ENCODE results near the gene SLC6A8.
"Not testable (repeated sequence)": the region's sequence is repeated elsewhere in the genome, so short reads cannot be mapped to it uniquely, and the experiment has no call there.

The SLC6A8 gene

DNA sequence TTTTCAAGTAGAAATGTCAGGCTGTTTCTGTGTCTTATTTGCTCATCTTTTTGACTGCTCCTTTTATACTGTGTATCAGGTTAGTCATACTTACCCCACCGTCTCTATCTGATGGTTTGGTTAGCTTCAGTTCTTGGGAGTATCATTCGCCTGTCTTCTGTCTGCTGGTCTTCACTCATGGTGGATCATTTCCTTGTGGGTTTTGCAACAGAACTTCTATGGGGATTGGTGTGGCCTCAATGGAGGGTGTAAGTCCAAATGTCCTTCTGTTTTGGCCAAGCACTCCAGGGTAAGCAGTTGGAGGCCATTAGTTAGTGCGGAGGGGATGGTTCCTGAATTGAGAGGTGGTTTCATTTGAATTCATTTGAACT lies 44.1 kb downstream of the SLC6A8 start:
- DNase-seq (ENCODE audit: low read depth) = no peak

DNA sequence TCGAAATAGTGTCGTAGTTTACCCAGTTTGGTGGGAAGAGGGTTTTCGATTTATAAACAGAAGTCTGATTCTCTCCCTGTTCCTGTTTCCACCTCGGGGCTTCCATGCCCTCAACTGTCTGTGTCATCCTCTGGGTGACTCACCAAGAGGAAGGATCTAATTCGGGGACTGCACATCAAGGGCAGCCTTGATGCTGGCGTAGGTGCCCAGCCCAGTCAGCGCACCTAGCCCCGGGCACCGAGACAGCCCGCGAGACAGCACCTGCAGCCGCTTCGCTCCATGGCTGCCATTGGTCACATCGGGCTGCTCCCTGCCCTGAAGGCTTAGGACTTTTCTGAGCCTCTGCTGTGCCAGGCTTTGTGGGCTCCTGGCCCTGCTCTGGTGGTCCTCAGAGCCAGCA lies 44.7 kb downstream of the SLC6A8 start:
- no peak for DNase-seq (ENCODE audit: low read depth)

DNA sequence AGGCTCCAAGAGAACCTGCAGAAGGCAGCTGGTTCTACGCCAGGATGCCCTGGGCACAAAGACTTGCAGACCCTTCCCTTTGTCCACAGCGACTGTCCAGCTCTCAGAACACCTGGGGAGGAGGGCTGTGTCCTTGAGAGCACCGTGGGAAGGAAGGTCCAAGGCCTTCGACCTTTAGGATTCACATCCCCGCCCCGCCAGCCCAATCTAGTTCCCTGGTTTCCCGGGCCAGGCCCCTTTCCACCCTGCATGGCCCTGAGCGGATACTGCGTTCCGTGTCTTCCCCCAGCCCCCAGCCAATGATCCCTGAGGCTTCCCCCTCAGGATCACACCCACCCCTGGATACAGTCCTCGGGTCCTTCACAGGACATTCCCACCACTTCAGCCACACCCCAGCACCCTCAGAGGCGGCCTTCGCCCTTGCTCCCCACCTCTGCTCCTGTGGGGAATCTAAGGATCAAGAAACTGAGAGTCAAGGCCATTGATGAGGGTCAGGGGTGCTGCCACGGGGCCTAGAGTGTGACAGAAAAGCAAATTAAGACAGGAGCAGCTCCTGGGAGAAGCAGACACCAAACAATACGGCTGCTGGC lies 46.0 kb downstream of the SLC6A8 start:
- no peak for DNase-seq (ENCODE audit: low read depth)

DNA sequence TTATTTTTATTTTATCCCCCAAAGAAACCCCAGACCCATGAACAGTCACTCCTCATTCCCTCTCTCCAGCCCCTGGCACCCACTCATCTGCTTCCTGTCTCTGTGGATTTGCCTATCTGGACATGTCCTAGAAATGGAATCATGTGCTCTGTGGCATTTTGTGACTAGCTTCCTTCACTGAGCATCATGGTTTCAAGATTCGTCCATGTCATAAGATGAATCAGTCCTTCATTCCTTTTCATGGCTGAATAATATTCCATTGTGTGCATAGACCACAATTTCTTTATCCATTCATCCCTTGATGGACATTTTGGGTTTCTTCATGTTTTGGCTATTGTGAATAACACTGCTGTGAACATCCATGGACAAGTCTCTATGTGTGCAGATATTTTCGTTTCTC lies 47.1 kb downstream of the SLC6A8 start:
- no peak for DNase-seq (ENCODE audit: low read depth)

DNA sequence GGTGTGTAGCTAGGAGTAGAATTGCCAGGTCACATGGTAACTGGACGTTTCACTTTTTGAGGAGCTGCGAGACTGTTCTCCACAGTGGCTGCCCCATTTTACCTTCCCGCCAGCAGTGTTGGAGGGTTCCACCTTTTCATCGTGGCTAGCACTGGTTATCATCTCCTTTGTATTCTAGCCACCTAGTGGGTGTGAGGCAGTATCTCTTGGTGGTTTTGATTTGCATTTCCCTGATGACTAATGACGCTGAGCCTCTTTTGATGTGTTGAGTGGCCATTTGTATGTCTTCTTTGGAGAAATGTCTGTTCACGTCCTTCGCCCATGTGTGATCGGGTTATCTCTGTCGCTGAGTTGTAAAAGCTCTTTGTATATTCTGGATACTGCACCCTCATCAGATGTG lies 47.5 kb downstream of the SLC6A8 start:
- DNase-seq (ENCODE audit: low read depth) = no peak

DNA sequence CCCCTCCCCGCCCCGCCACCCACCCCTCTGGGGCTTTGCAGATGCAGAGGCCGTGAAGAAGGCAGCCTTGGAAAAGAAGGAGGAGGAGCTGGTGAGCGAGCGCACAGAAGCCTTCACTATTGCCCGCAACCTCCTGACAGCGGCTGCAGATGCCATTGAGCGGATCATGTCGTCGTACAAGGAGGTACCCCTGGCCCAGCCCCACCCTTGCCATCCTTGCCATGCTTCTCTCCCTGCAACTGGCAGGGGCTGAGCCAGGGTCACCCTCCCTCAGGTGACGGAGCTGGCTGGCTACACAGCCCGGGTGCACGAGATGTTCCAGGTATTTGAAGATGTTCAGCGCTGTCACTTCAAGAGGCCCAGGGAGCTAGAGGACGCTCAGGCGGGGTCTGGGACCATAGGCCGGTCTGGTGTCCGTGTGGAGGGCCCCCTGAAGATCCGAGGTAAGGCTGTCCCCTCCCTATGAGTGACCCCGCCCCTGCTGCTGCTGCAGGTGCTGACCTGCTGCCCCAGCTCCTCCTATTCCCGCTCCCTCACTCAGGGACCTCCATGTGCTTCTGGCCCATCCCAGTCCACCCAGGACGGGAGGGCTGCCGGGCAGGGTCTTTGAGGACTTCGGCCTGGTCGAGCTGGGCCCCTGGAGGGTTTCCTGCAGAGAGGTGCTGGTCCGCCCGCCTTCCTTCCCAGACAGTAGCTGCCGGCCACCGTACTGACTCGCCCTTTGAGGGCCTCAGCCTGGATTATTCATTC lies 48.5 kb downstream of the SLC6A8 start:
- no peak for DNase-seq (ENCODE audit: low read depth)

DNA sequence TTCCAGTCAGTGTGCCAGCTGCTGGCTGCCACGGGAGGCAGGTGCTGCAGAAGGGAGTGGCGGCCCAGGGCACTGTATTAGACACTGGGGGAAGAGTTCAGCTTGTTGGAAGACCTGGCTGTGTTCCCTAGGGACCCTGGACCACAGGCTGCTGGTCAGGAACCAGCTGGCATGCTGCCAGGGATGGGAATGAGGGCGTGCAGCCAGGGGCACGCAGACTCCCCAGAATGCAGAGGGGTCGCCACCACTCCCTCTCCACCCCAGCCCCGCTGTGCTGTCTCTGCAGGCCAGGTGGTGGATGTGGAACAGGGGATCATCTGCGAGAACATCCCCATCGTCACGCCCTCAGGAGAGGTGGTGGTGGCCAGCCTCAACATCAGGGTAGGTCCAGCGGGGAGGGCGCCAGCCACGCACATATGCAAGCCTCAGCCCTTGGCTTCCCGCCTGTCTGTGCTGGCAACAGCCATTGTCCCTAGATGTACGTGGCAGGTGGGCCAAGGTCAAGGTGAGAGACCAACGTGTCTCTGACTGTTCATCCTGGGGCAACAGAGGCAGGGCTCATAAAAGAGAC lies 49.2 kb downstream of the SLC6A8 start:
- no peak for DNase-seq (ENCODE audit: low read depth)

DNA sequence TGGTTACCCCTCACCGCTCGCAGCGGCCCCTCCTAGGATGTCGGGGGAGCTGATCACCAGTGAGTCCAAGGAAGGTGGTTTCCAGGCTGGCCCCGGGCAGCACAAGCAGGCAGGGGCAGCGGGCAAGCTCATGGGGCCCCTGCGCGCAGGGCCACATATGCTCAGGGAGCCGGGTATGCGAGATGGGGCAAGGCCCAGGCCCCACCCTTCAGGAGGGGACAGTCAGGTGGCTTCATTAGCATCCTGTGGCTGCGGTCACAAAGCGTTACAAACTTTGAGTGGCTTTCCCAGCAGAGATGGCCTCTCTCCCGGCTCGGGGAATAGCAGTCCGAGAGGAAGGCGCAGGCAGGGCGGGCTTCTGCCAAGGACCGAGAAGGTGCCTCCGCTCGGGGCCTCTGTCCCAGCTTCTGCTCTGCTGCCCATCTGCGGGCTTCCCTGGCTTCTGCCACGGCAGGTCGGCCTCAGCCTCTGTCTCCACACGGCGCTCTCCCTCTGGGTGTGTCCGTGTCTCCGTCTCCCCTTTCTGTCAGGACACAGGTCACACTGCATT lies 50.4 kb downstream of the SLC6A8 start:
- no peak for DNase-seq (ENCODE audit: low read depth)

DNA sequence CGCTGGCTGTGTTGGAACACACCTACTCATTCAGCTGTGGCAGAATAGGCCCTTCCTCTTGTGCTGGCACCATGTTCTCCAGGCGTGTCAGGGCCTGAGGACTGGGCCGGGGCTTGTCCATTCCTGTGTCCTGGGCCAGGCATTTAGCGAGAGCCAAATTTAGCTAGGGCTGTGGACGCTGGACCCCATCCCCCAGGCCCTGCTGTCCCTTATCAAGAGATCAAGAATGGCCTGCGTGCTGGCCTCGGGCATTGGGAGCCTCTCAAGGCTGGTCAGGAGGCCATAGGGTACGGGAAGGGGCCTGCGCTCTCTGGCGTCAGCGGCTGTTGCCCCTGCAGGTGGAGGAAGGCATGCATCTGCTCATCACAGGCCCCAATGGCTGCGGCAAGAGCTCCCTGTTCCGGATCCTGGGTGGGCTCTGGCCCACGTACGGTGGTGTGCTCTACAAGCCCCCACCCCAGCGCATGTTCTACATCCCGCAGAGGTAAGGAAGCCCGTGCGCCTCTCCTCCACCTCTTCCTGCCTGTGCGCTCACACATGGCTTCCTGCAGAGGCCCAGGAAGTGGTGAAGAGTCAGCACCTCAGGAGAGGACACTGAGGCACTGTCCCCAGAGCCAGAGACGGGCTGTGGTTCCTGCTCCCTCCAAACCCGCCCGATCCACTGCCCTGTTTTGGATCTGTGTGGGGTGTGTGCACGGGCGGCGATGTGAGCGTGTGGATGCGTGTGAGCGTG lies 52.2 kb downstream of the SLC6A8 start:
- no peak for DNase-seq (ENCODE audit: low read depth)

DNA sequence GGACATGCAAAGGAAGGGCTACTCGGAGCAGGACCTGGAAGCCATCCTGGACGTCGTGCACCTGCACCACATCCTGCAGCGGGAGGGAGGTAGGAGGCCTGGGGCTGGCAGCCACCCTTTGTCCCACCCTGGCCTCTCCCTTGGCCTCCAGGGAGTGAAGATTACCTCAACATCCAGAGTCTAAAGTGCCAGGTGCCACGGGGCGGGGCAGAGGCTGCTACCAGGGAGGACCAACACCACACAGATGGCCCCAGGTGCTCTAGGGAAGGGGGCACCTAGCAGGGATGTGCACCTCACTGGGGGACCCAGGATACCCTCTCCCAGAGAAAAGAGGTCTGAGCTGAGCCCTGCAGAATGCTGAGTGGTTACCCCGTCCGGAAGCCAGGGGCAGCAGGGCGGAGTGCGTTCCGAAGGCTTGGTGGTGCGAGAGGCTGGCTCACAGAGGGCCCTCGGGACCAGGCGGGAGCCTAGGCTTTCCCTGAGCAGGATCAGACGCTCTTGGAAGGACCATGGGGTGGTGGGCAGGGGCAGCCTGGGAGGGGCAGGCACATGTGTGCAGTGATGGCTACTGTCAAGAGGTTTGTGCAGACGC lies 53.0 kb downstream of the SLC6A8 start:
- no peak for DNase-seq (ENCODE audit: low read depth)

DNA sequence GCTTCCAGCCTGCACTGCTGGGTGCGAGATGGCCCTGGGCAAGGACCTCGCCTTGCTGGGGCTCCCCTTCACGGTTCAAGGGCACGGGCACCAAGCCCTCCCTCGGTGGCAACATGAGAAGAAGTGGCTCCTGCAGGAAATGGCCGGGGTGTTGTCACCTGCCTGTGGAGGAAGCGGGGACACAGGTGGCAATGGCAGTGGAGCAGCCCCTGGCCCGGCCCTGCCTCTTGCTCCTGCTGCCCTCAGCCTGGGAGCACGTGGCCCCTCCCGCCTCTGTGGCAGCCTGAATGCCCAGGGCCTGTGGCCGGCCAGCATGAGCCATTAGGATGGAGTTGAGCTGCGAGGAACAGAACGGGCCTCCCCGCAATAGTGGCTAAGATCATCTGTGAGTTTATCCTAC lies 53.7 kb downstream of the SLC6A8 start:
- no peak for DNase-seq (ENCODE audit: low read depth)

DNA sequence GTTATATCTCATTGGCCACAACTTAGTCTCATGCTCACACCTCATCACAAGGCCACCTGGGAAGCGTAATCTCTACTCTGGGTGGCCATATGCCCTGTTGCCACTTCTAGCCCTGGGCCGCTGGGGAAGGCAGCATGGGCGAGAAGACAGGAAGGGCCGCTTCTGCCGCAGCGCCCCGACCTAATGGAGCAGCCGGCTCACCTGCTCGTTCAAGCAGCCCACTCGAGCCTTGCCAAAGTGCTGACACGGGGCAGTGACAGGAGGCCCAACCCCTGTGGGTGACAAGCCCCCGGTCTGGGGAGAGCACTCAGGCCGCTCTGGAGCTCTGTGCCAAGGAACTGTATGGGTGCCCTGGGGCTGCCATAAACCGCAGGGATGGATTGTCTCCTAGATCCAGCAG lies 54.4 kb downstream of the SLC6A8 start:
- not testable (repeated sequence) for DNase-seq (ENCODE audit: low read depth)

DNA sequence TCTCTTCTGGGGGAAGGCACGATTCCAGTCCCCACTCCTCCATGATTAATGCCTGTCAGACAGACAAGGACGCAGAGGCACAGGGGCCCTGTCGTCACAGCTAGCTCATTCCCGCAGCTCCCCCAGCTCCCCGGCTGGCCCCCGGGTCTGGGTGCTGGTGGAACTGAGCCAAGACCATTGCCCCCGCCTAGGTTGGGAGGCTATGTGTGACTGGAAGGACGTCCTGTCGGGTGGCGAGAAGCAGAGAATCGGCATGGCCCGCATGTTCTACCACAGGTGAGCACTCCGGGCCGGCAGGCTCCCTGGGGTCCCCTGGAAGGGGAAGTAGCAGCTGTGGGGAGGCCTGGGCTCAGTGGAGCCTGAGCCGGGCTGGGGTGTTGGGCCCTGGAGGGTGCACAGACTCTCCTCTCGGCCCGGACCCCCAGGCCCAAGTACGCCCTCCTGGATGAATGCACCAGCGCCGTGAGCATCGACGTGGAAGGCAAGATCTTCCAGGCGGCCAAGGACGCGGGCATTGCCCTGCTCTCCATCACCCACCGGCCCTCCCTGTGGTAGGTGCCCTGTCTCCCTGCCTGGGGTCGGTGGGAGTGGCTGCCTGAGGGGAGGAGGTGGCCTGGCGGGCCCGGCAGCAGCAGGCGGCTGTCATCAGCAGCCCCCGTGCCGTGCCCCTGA lies 55.2 kb downstream of the SLC6A8 start:
- not testable (repeated sequence) for DNase-seq (ENCODE audit: low read depth)

DNA sequence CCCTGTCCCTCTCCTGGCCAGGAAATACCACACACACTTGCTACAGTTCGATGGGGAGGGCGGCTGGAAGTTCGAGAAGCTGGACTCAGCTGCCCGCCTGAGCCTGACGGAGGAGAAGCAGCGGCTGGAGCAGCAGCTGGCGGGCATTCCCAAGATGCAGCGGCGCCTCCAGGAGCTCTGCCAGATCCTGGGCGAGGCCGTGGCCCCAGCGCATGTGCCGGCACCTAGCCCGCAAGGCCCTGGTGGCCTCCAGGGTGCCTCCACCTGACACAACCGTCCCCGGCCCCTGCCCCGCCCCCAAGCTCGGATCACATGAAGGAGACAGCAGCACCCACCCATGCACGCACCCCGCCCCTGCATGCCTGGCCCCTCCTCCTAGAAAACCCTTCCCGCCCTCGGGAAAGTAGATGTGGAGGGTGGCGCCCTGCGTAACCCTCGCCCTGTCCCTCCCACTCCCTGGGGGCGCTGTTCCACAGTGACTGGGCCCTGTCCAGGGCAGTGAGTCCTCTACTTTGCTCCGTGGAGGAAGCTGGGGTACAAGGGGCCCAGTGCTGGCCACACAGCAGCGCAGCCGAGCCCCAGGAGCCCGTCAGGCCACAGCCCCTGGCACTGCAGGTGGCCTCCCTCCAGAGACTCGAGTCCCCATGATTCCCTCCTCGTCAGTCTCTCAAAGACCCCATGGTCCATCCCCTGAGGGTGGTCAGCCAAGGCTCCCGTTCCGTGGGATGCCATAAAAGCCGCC lies 55.9 kb downstream of the SLC6A8 start:
- DNase-seq (ENCODE audit: low read depth) = not testable (repeated sequence)

DNA sequence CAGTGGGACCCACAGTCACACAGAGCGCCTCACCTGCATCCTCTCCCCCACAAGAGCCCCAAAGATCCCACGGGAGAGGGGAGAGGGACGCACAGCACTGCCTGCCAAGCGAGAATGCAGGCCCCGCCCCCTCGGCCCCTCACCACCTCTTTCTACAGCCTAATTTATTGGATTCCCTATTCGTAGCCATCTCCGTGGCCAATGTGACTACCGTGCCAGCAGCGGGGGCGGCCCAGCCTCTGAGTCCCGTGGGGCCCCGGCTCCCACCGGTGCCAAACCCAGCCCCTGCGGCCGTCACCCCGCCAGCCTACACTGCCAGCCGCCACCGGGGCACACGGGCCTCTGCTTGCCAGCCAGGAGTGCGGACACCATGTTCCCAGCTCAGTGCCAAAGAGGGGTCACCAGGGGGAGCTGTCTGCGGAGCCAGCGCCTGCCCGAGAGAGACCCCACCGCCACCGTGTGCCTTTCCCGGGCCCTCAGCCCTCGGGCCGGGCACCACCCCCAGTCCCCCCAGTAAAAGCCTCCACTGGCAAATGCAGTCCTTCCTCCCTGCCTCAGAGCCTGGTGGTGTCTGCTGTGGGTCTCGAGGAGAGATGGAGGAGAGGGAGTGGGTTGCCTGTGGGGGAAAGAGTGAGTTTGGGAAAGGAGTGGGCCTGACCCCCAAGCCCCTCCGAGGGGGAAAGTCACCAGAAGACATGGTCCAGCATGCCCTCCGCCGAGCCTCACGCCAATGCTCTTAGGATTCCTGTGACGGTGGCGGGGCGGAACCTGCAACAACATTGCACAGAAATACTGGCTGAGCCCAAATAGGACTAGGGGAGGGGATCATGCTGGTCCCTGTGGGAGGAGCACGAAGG lies 56.7 kb downstream of the SLC6A8 start:
- DNase-seq (ENCODE audit: low read depth) = no peak

DNA sequence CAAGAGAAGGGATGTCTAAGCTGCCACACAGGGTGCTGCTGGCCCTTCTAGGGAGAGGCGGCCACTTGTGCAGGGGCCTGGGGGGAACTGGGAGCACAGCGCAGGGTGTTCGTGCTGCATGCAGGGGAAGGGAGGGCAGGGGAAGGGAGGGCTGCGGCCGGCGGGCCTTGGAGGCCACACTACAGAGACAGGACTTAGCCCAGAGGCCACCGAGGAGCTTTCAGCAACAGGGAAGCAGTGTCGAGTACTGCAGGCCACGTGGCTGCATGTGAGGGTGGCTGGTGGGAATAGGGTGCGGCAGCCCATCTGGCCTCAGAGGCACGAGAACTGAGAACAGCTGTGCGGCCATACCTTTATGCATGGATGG lies 57.3 kb downstream of the SLC6A8 start:
- not testable (repeated sequence) for DNase-seq (ENCODE audit: low read depth)

Data from stimulated activated CD4-positive, alpha-beta T cell treated with anti-CD3 and anti-CD28 coated beads, Interleukin-2, amount 100 ng/mL, for 4 hours (primary cell).